HepG2 (cell line): Measurements from ENCODE around the gene HPCAL1. TPM values are rescaled to one million over a fixed set of nuclear protein-coding genes. Genes with fewer than 3 reads are reported as not detected.

Source experiments
- AGO1 ChIP-seq: fragments of 200-400 bp; formaldehyde crosslinking; IDR thresholded peaks from 2 replicates; pipeline ENCODE4 v1.6.1; 2017; ENCODE audit warnings: mild to moderate bottlenecking, low read depth, low read length, moderate library complexity; ENCODE audit not compliant: poor library complexity, severe bottlenecking
- MXD4 ChIP-seq: IDR thresholded peaks from 2 replicates; pipeline ENCODE4 v1.6.1; 2016; ENCODE audit warnings: mild to moderate bottlenecking, missing biosample characterization, missing genetic modification reagents
- PAF1 ChIP-seq: IDR thresholded peaks from 2 replicates; pipeline ENCODE4 v1.6.1; 2016; ENCODE audit warnings: missing genetic modification reagents, missing compliant biosample characterization
- SOX13 ChIP-seq, 3 experiments: fragments of 450-650 bp in 1 of 3; sonication (generic) in 1 of 3; formaldehyde crosslinking in 1 of 3; IDR thresholded peaks in 2 of 3; conservative IDR thresholded peaks in 1 of 3; 2 replicates each; pipeline versions ENCODE4 v1.5.0 to v1.6.1; 2016 to 2020; ENCODE audit warnings: antibody characterized with exemption in 1 of 3, mild to moderate bottlenecking in 1 of 3, missing compliant biosample characterization in 1 of 3, missing genetic modification reagents in 1 of 3, moderate library complexity in 1 of 3
- ZEB1 ChIP-seq: IDR thresholded peaks from 2 replicates; pipeline ENCODE4 v1.6.1; 2012; ENCODE audit warnings: mild to moderate bottlenecking, low read depth, inconsistent platforms; ENCODE audit not compliant: insufficient replicate concordance
- polyA plus RNA-seq, 8 experiments: library from polyadenylated mRNA; depleted of rRNA in 3 of 8; stranded (reverse) in 7 of 8; unstranded in 1 of 8; fragments of >200 nt; fragmentation: Illumina TruSeq in 4 of 8; extraction: Trizol in 4 of 8; gene quantifications; 2 replicates each; pipeline versions ENCODE4 v1.2.1 to v1.2.3, GENCODE V29; 2011 to 2016; ENCODE audit warnings: low read depth in 4 of 8, missing spikeins in 1 of 8, mixed read lengths in 1 of 8; ENCODE audit not compliant: insufficient read depth in 1 of 8
- total RNA-seq, 5 experiments: library from RNA; depleted of rRNA; stranded (reverse); fragments of >200 nt; fragmentation: Illumina TruSeq; extraction: Trizol; gene quantifications; 2 replicates each; pipeline ENCODE4 v1.2.3, GENCODE V29; 2016; ENCODE audit warnings: low read depth in 1 of 5
- TF ChIP-seq, protein P1 (sequence below): sonication (generic); formaldehyde crosslinking; IDR thresholded peaks from 2 replicates; pipeline ENCODE4 v1.5.1; 2020; ENCODE audit warnings: missing genetic modification reagents, mild to moderate bottlenecking, borderline replicate concordance
- TF ChIP-seq, protein P2 (sequence below): sonication (generic); formaldehyde crosslinking; IDR thresholded peaks from 2 replicates; pipeline ENCODE4 v1.8.1; 2023; ENCODE audit warnings: mild to moderate bottlenecking, moderate library complexity, missing genetic modification reagents

The HPCAL1 gene
- total and polyA plus RNA-seq, 2 of the 13 experiments (the other 11 are each of a cell fraction or from before 2014, with no cell fraction given): 29.5 to 29.9 TPM

DNA sequence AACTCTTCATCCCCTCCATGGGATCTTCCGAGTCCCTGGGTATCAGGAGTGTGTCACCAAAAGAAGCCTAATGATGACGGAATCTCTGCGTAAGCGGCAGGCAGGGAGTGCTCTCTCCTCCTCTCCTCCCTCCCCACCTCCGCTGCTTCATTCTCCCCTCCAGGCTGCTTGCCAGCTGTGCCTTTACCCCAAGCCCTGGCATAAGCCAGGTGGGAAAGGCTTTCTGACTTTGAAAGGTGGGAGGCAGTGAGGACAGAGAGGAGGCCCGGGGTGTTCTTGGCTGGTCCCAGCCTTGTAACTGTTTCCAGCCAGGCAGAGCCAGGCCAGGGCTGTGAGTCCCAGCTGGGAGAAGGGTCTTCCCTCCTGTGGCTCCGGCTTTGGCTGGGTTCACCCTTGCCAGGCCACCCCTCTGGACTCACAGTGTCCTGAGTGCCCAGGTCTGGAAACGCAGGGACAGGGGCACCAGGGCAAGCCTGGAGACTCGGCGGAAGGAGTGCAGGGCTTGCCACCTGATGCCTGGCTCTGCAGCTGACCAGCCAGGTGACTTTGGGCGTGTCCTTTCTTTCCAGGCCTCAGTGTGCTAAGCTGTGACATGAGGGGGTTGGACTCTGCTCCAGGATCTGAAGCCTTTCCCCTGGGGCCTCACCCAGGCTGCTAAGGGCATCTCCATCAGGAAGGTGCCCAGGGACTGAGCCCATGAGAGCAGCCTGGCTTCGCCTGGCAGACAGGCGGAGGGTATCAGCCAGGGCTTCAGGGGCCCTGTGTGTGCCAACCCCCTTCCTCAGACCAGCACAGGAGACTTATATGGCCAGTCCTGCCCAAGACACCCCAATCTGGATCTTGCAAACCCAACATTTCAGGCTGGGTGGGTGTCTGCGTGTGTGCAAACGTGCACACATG lies 32.7 kb upstream of the HPCAL1 start (continued):
- TF ChIP-seq, protein P1, sequence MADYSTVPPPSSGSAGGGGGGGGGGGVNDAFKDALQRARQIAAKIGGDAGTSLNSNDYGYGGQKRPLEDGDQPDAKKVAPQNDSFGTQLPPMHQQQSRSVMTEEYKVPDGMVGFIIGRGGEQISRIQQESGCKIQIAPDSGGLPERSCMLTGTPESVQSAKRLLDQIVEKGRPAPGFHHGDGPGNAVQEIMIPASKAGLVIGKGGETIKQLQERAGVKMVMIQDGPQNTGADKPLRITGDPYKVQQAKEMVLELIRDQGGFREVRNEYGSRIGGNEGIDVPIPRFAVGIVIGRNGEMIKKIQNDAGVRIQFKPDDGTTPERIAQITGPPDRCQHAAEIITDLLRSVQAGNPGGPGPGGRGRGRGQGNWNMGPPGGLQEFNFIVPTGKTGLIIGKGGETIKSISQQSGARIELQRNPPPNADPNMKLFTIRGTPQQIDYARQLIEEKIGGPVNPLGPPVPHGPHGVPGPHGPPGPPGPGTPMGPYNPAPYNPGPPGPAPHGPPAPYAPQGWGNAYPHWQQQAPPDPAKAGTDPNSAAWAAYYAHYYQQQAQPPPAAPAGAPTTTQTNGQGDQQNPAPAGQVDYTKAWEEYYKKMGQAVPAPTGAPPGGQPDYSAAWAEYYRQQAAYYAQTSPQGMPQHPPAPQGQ (CRISPR knock-in tag): no peak
- TF ChIP-seq, protein P2, sequence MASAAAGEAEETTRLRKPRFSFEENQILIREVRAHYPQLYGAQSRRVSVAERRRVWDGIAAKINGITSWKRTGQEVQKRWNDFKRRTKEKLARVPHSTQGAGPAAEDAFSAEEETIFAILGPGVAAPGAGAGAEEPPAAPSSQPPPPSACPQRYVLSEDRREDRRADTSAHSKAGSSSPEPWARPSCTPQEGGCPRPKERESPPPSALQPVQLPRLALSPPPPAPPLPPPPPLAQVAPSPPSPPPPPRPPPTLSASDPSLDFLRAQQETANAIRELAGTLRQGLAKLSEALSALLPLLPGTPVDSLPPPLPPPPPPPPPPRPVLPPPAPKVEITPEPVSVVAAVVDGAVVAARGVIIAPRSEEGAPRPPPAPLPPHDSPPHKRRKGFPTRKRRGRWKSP (CRISPR knock-in tag): no peak
- TF ChIP-seq MXD4 (0 out of 2 replicates have a peak, but pooled peaks have one; percentile 8), ZEB1 (peak; percentile 28), AGO1 (no peak), SOX13 (IDR thresholded peaks at IDR 0.05) (no peak), SOX13 (CRISPR knock-in tag; conservative IDR thresholded peaks at IDR 0.05 in 1 of 2, IDR thresholded peaks at IDR 0.05 in 1 of 2) (no peak), PAF1 (CRISPR knock-in tag) (no peak)
